Psoas muscle (tissue), 8 donors: ENCODE data around the gene UPK1A. TPM values are rescaled to one million over a fixed set of nuclear protein-coding genes. Genes with fewer than 3 reads are reported as not detected.

Experiments used
- ATAC-seq, 4 donors: fragments of 200-7000 bp; cut with Tn5 transposase; one replicate each; pipeline ENCODE4 v1.9.1; 2020; ENCODE audit warnings: moderate library complexity in 3 of 4, mild to moderate bottlenecking in 2 of 4
- DNase-seq, 2 donors: peaks; one replicate each; pipeline ENCODE4 v3.0.0-alpha.2; 2020
- H3K27ac ChIP-seq: fragments of 200-600 bp; one replicate; pipeline ENCODE4 v1.8.0; 2022
- H3K27me3 ChIP-seq, 3 donors: fragments of 200-600 bp in 1 of 3; one replicate each; pipeline versions ENCODE4 v1.6.1 to v1.8.0; 2013 to 2022; ENCODE audit warnings: low read length in 2 of 3, mild to moderate bottlenecking in 2 of 3, moderate library complexity in 1 of 3; ENCODE audit not compliant: insufficient read depth in 3 of 3
- H3K36me3 ChIP-seq, 2 donors: fragments of 200-600 bp in 1 of 2; one replicate each; pipeline versions ENCODE4 v1.6.1 to v1.8.0; 2013 to 2022; ENCODE audit warnings: low read depth in 1 of 2, mild to moderate bottlenecking in 1 of 2, moderate library complexity in 1 of 2; ENCODE audit not compliant: insufficient read depth in 1 of 2
- H3K4me1 ChIP-seq: fragments of 200-600 bp; one replicate; pipeline ENCODE4 v1.8.0; 2022
- H3K4me3 ChIP-seq: fragments of 200-600 bp; one replicate; pipeline ENCODE4 v1.8.0; 2022; ENCODE audit warnings: mild to moderate bottlenecking
- H3K9me3 ChIP-seq: fragments of 200-600 bp; one replicate; pipeline ENCODE4 v1.8.0; 2022
- WGBS, 3 donors: extraction: QIAGEN DNeasy Blood & Tissue Kit; methylation state at CpG; one replicate each; pipeline versions ENCODE4 v1.1.6 to v1.1.7; 2013; 5-methylcytosine and 5-hydroxymethylcytosine counted together
- intact Hi-C, 2 donors: fragments of 100-400 bp; cut with DNase I; formaldehyde crosslinking; loops; one replicate each; pipeline versions ENCODE4 v1.11.0 to v1.14.2; 2022
- polyA plus RNA-seq, 3 donors: library from polyadenylated mRNA; stranded (reverse); fragments of 200-250 nt; gene quantifications; one replicate each; pipeline ENCODE4 v1.2.3, GENCODE V29; 2013
- total RNA-seq, 4 donors: library from RNA; stranded (reverse); fragmentation: NEBNext Ultra II Directional in 2 of 4; extraction: Animal tissue kit (Norgen Biotek cat#: 25700) in 2 of 4; gene quantifications; one replicate each; pipeline versions ENCODE4 v1.2.1 to v1.2.4, GENCODE V29; 2021 to 2023
- TF ChIP-seq, protein P1 (sequence below): fragments of 200-600 bp; IDR thresholded peaks from one replicate; pipeline ENCODE4 v1.8.0; 2022; ENCODE audit warnings: antibody characterized with exemption
- donor health status: healthy with polysubstance abuse.
- donor health status: DM: no; HTN: no; CAD: no; lungs with moderate emphysema.
- donor health status: Bipolar disorder and iron deficiency.
- donor health status: healthy.
- donor health status: DM: yes; HTN: yes; CAD: no.
- donor health status: DM: no; HTN: no; CAD: no.
- donor health status: DM: no; HTN: no; CAD: no.
- donor health status: DM: yes; HTN: yes; CAD: no.

The UPK1A gene
- total and polyA plus RNA-seq, 7 donors: 0.17 to 0.31 (median 0.24) TPM; not detected in 4

DNA sequence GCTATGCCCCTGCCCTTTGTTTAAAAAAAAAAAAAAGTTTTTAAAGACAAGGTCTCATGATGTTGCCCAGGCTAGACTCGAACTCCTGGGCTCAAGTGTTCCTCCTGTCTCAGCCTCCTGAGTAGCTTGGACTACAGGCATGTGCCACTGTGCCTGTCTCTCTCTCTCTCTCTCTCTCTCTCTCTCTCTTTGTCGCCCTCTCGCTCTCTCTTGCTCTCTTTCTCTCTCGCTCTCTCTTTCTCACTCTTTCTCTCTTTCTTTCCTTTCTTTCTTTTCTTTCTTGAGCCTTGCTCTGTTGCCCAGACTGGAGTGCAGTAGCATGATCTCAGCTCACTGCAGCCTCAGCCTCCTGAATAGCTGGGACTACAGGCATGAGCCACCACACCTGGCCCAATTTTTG is 10.7 kb upstream of the UPK1A start:
- 91 to 96% (median 95%) methylated on average over 4 of the region's 4 CpGs for WGBS, 3 donors
- TF ChIP-seq, protein P1, sequence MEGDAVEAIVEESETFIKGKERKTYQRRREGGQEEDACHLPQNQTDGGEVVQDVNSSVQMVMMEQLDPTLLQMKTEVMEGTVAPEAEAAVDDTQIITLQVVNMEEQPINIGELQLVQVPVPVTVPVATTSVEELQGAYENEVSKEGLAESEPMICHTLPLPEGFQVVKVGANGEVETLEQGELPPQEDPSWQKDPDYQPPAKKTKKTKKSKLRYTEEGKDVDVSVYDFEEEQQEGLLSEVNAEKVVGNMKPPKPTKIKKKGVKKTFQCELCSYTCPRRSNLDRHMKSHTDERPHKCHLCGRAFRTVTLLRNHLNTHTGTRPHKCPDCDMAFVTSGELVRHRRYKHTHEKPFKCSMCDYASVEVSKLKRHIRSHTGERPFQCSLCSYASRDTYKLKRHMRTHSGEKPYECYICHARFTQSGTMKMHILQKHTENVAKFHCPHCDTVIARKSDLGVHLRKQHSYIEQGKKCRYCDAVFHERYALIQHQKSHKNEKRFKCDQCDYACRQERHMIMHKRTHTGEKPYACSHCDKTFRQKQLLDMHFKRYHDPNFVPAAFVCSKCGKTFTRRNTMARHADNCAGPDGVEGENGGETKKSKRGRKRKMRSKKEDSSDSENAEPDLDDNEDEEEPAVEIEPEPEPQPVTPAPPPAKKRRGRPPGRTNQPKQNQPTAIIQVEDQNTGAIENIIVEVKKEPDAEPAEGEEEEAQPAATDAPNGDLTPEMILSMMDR: no peak
- Histone ChIP-seq H3K27ac (no peak overlapping the region), H3K36me3 (peaks cover 14 to 98% of the 10 kb centered on the region in 2 donors), H3K4me1 (no peaks in the 10 kb centered on the region), H3K4me3 (no peak overlapping the region), H3K27me3 (no peaks in the 10 kb centered on the region), H3K9me3 (no peaks in the 10 kb centered on the region)
- DNase-seq (no peak), ATAC-seq (no peak)
- intact Hi-C loops: no loop called here

DNA sequence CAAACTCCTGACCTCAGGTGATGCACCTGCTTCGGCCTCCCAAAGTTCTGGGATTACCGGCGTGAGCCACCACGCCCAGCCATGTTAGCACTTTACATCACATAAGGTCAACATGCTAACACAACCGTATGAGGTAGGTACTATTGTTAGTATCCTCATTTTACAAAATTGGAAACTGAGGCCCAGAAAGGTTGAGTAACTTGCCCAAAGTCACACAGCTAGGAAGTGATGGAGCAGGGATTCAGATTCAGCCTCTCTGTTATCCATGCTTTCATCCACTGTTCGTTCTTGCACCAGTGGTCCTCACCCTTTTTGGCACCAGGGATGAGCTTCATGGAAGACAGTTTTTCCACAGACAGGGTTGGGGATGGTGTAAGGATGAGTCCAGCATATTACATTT is 9.6 kb upstream of the UPK1A start:
- no peaks in the 10 kb centered on the region for H3K27me3 ChIP-seq
- no peak overlapping the region for H3K27ac ChIP-seq
- 94% methylated on average over 6 of the region's 6 CpGs for WGBS, 3 donors
- no peak overlapping the region for H3K4me3 ChIP-seq
- DNase-seq (no peak), ATAC-seq (no peak)
- H3K36me3 ChIP-seq: peaks cover 7 to 89% of the 10 kb centered on the region in 2 donors
- TF ChIP-seq, protein P1: no peak
- no peaks in the 10 kb centered on the region for H3K4me1 ChIP-seq
- intact Hi-C loops: no loop called here
- H3K9me3 ChIP-seq: no peaks in the 10 kb centered on the region

DNA sequence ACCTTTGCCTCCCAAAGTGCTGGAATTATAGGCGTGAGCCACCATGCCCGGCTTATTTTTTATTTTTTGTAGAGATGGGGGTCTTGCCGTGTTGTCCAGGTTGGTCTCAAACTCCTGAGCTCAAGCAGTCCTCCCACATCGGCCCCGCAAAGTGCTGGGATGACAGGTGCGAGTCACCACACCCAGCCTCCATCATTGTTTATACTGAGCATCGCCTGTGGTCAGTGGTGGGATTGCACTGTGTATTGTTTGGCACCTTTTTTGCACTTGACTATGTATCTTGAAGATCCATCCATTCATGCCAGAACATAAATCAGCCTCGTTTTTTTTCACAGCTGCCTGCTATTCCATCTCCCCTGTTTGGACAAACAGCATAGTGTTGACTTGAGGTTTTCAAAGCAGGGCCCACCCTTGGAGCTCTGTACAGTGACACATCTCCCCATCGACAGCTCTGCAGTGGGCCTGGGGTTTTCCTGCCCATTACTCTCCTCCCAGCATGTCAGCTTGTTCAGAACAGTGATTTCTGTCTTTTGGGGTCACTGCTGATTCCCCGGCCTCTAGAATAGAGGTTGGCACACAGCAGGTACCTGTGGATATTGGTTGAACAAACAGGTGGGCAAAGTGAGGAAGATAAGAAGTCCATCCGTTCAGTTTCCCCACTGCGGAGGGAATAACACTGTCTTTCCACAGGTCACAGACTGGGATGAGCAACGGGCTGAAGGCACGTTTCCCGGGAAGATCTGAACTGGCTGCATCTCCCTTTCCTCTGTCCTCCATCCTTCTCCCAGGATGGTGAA is 8.2 kb upstream of the UPK1A start:
- Histone ChIP-seq H3K36me3 (peaks cover 7 to 78% of the 10 kb centered on the region in 2 donors), H3K27ac (no peak overlapping the region), H3K9me3 (no peaks in the 10 kb centered on the region), H3K4me1 (no peaks in the 10 kb centered on the region), H3K27me3 (no peaks in the 10 kb centered on the region), H3K4me3 (no peak overlapping the region)
- DNase-seq (no peak), ATAC-seq (peak in 2 of 4 donors; percentile 40 to 49)
- TF ChIP-seq, protein P1: no peak
- intact Hi-C loops: no loop called here
- 84 to 90% (median 89%) methylated on average over 15 of the region's 15 CpGs for WGBS, 3 donors

DNA sequence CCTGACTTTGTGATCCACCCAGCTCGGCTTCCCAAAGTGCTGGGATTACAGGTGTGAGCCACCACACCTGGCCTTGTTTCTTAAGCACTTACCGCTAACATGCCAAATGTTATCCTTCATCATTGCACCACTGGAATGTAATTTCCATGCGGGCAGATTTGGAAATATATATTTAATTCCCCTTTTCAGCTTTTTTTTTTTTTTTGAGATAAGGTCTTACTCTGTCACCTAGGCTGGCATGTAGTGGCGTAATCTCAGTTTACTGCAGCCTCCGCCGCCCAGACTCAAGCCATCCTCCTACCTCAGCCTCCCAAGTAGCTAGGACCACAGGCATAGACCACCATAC is 4.3 kb upstream of the UPK1A start:
- no peak for ATAC-seq
- WGBS, 3 donors: 97 to 99% (median 98%) methylated on average over 6 of the region's 6 CpGs
- no peaks in the 10 kb centered on the region for H3K27me3 ChIP-seq
- H3K36me3 ChIP-seq: peaks cover 6 to 48% of the 10 kb centered on the region in 2 donors
- TF ChIP-seq, protein P1: no peak
- no peaks in the 10 kb centered on the region for H3K9me3 ChIP-seq
- no peaks in the 10 kb centered on the region for H3K4me1 ChIP-seq
- H3K27ac ChIP-seq: no peak overlapping the region
- no peak overlapping the region for H3K4me3 ChIP-seq
- no peak for DNase-seq
- intact Hi-C loops: no loop called here

DNA sequence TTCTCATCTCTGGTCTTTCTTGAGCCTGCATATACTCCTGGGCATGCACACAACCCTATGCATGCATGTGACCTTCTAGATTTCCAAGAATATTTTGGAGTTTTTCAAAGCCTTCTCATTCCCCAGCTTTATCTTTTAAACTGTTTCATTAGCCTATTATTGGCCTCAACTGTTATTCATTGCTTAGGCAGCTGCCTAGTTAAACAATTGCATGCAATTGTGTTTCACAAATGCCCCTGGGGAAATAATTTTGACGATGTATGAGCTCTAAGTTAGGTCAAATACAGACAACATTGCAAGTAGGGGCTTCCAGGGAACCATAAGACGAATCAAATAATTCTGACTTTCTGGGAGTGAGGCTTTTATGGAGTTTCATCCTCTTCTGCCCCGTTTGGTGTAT is 2.3 kb upstream of the UPK1A start:
- intact Hi-C loops: no loop called here
- H3K9me3 ChIP-seq: no peaks in the 10 kb centered on the region
- peaks cover 3 to 28% of the 10 kb centered on the region in 2 donors for H3K36me3 ChIP-seq
- no peak overlapping the region for H3K4me3 ChIP-seq
- DNase-seq: no peak
- ATAC-seq: no peak
- no peaks in the 10 kb centered on the region for H3K4me1 ChIP-seq
- H3K27ac ChIP-seq: no peak overlapping the region
- TF ChIP-seq, protein P1: no peak
- WGBS, 3 donors: 68 to 82% (median 78%) methylated on average over 3 of the region's 3 CpGs
- no peaks in the 10 kb centered on the region for H3K27me3 ChIP-seq
